Cardiac fibroblast (primary cell): ENCODE results near the gene ATP9A.
A peak's percentile ranks its signal among the peaks of the same experiment; 100 is the strongest.

Experiments
- DNase-seq, 2 donors: peaks; one replicate each; pipeline versions ENCODE4 v3.0.0 to v3.0.0-alpha.2; 2010; ENCODE audit warnings: low read depth in 2 of 2
- H3K4me3 ChIP-seq, 2 donors: replicated peaks in 1 of 2; 1 replicate in 1 of 2; 2 replicates in 1 of 2; pipeline ENCODE4 v1.5.1; 2011; ENCODE audit warnings: low read depth in 2 of 2, low read length in 2 of 2, mild to moderate bottlenecking in 2 of 2, moderate library complexity in 1 of 2
- CTCF ChIP-seq: IDR thresholded peaks from one replicate; pipeline ENCODE4 v1.5.1; 2011; ENCODE audit warnings: low read depth, mild to moderate bottlenecking, low read length, inconsistent platforms

The ATP9A gene

GRCh38 chr20:51711426-51711825, 56.8 kb downstream of the ATP9A start:
- H3K4me3 ChIP-seq: no peak overlapping the region
- no peak for DNase-seq
- TF ChIP-seq CTCF: no peak

- H3K4me3 ChIP-seq: no peak overlapping the region
- no peak for TF ChIP-seq CTCF
- DNase-seq: no peak
Measured at GRCh38 chr20:51710361-51710894, 57.8 kb downstream of the ATP9A start.

GRCh38 chr20:51705400-51705799, 62.8 kb downstream of the ATP9A start:
- DNase-seq: no peak
- no peak for TF ChIP-seq CTCF
- no peak overlapping the region for H3K4me3 ChIP-seq

GRCh38 chr20:51703400-51704287, 64.5 kb downstream of the ATP9A start:
- TF ChIP-seq CTCF: no peak
- no peak overlapping the region for H3K4me3 ChIP-seq
- DNase-seq: no peak

GRCh38 chr20:51702556-51702955, 65.6 kb downstream of the ATP9A start:
- no peak for DNase-seq

GRCh38 chr20:51700809-51701285, 67.3 kb downstream of the ATP9A start:
- H3K4me3 ChIP-seq: no peak overlapping the region
- peak; percentile 72 for TF ChIP-seq CTCF
- DNase-seq: peak; percentile 67 to 69

More at GRCh38 chr20:51702556-51702955, 65.6 kb downstream of the ATP9A start:
- TF ChIP-seq CTCF: no peak
- H3K4me3 ChIP-seq: no peak overlapping the region
